Pancreas (tissue), 10 donors: ENCODE results near the gene SHISA7. TPM values are rescaled to one million over a fixed set of nuclear protein-coding genes. Genes with fewer than 3 reads are reported as not detected.
A peak's percentile ranks its signal among the peaks of the same experiment; 100 is the strongest.

Experiments used
- ATAC-seq, 4 donors: fragments of 200-7000 bp; cut with Tn5 transposase; one replicate each; pipeline versions ENCODE4 v1.8.0 to v1.9.1; 2020; ENCODE audit warnings: mild to moderate bottlenecking in 4 of 4, moderate library complexity in 4 of 4
- DNase-seq, 6 donors: peaks; one replicate each; pipeline ENCODE4 v3.0.0-alpha.2; 2020
- FAIRE-seq: peaks from 2 replicates; lab custom pipeline; 2012; peaks lifted over from hg19 to GRCh38; lab: Jason Lieb, UNC
- H3K27ac ChIP-seq, 4 donors: fragments of 200-600 bp; sonication (generic); 1 replicate in 3 of 4; 2 replicates in 1 of 4; pipeline versions ENCODE4 v1.5.0 to v1.8.0; 2020
- H3K27me3 ChIP-seq, 4 donors: fragments of 200-600 bp; one replicate each; pipeline ENCODE4 v1.8.0; 2021
- H3K36me3 ChIP-seq, 3 donors: fragments of 200-600 bp; sonication (generic) in 1 of 3; one replicate each; pipeline versions ENCODE4 v1.5.0 to v1.8.0; 2020 to 2021
- H3K4me1 ChIP-seq, 3 donors: fragments of 200-600 bp; one replicate each; pipeline ENCODE4 v1.8.0; 2021
- H3K4me3 ChIP-seq, 4 donors: fragments of 200-600 bp; sonication (generic) in 2 of 4; one replicate each; pipeline versions ENCODE4 v1.5.0 to v1.8.0; 2020 to 2021
- H3K9me3 ChIP-seq, 4 donors: fragments of 200-600 bp; one replicate each; pipeline ENCODE4 v1.8.0; 2021
- WGBS, 2 donors: extraction: QIAGEN DNeasy Blood & Tissue Kit; methylation state at CpG; one replicate each; pipeline ENCODE4 v1.1.7; 2013; 5-methylcytosine and 5-hydroxymethylcytosine counted together
- intact Hi-C, 3 donors: fragments of 100-400 bp; cut with DNase I; formaldehyde crosslinking; loops; one replicate each; pipeline versions ENCODE4 v1.11.1 to v1.14.2; 2022
- polyA plus RNA-seq, 2 donors: library from polyadenylated mRNA; stranded (reverse); fragments of 200-250 nt; gene quantifications; one replicate each; pipeline ENCODE4 v1.2.3, GENCODE V29; 2013
- total RNA-seq, 6 donors: library from RNA; stranded (reverse); fragmentation: NEBNext Ultra II Directional in 4 of 6; extraction: Animal tissue kit (Norgen Biotek cat#: 25700) in 4 of 6; gene quantifications; one replicate each; pipeline versions ENCODE4 v1.2.1 to v1.2.4, GENCODE V29; 2021 to 2023
- TF ChIP-seq, protein P1 (sequence below), 4 donors: fragments of 200-600 bp; sonication (generic) in 3 of 4; IDR thresholded peaks; one replicate each; pipeline versions ENCODE4 v1.5.0 to v1.8.0; 2021; ENCODE audit warnings: antibody characterized with exemption in 4 of 4
- donor health status: healthy with polysubstance abuse.
- donor health status: DM: no; HTN: no; CAD: no; lungs with moderate emphysema.
- donor health status: DM: no; HTN: no; CAD: no.
- donor health status: control.
- donor health status: control.
- donor health status: Bipolar disorder and iron deficiency.
- donor health status: DM: yes; HTN: yes; CAD: no.
- donor health status: DM: no; HTN: no; CAD: no.
- donor health status: DM: no; HTN: no; CAD: no.
- donor health status: DM: yes; HTN: yes; CAD: no.

SHISA7 gene
- total and polyA plus RNA-seq, 8 donors = 0.04 to 0.33 (median 0.06) TPM; not detected in 3

GRCh38 chr19:55465460-55466240, 22.6 kb upstream of the SHISA7 start:
- 79 to 81% methylated on average over 11 of the region's 11 CpGs for WGBS, 2 donors
- intact Hi-C loops = loop anchor here in 1 of 3 donors (2.0 kb wide), 1 partner anchor 39 kb away; no protein-coding TSS in a partner anchor
- Histone ChIP-seq H3K27ac (no peak overlapping the region), H3K4me1 (peaks cover 0 to 5% (median 2%) of the 10 kb centered on the region in 3 donors), H3K4me3 (no peak overlapping the region), H3K27me3 (no peaks in the 10 kb centered on the region), H3K9me3 (no peaks in the 10 kb centered on the region), H3K36me3 (no peaks in the 10 kb centered on the region)
- DNase-seq (peak in 2 of 6 donors; percentile 13 to 66), FAIRE-seq (no peak), ATAC-seq (no peak)
- TF ChIP-seq, protein P1, sequence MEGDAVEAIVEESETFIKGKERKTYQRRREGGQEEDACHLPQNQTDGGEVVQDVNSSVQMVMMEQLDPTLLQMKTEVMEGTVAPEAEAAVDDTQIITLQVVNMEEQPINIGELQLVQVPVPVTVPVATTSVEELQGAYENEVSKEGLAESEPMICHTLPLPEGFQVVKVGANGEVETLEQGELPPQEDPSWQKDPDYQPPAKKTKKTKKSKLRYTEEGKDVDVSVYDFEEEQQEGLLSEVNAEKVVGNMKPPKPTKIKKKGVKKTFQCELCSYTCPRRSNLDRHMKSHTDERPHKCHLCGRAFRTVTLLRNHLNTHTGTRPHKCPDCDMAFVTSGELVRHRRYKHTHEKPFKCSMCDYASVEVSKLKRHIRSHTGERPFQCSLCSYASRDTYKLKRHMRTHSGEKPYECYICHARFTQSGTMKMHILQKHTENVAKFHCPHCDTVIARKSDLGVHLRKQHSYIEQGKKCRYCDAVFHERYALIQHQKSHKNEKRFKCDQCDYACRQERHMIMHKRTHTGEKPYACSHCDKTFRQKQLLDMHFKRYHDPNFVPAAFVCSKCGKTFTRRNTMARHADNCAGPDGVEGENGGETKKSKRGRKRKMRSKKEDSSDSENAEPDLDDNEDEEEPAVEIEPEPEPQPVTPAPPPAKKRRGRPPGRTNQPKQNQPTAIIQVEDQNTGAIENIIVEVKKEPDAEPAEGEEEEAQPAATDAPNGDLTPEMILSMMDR (IDR thresholded peaks at IDR 0.05) = no peak

DNA sequence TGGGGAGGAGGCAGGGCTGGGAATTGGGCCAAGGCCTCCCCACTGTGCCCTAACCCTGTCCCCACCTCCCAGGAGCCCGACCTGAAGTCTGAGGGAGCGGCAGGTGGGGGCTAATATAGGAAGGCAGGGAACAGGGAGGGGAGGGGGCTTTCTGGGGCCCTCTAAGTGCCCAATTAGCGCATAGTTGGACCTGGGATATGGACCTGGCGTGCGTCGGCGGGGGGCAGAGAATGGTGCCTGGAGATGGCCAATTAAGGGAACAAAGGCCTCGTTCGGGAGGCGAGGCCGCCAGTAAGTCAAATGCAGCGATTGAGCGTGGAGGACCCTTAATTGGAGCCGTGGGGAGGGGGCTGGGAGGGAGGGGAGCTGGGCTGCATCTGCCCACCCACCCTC, 21.6 kb upstream of the SHISA7 start, which contains the start of gene C19orf85:
Gene C19orf85, minus strand, starts transcription at position 90 of the 393 bp plus-strand sequence. CDS start 197 bp downstream, outside the sequence.
- Histone ChIP-seq H3K27me3 (no peaks in the 10 kb centered on the region), H3K36me3 (no peaks in the 10 kb centered on the region), H3K4me1 (peaks cover 0 to 7% (median 5%) of the 10 kb centered on the region in 3 donors), H3K9me3 (no peaks in the 10 kb centered on the region), H3K27ac (no peak within 1 kb of the TSS), H3K4me3 (no peak within 1 kb of the TSS)
- WGBS, 2 donors = 69 to 78% methylated on average over 14 of the region's 14 CpGs
- DNase-seq (peak in 1 of 6 donors; percentile 13), ATAC-seq (no peak), FAIRE-seq (no peak)
- TF ChIP-seq, protein P1 (IDR thresholded peaks at IDR 0.05) = no peak
- intact Hi-C loops = loop anchor here in 1 of 3 donors (2.0 kb wide), 1 partner anchor 40 kb away; no protein-coding TSS in a partner anchor

DNA sequence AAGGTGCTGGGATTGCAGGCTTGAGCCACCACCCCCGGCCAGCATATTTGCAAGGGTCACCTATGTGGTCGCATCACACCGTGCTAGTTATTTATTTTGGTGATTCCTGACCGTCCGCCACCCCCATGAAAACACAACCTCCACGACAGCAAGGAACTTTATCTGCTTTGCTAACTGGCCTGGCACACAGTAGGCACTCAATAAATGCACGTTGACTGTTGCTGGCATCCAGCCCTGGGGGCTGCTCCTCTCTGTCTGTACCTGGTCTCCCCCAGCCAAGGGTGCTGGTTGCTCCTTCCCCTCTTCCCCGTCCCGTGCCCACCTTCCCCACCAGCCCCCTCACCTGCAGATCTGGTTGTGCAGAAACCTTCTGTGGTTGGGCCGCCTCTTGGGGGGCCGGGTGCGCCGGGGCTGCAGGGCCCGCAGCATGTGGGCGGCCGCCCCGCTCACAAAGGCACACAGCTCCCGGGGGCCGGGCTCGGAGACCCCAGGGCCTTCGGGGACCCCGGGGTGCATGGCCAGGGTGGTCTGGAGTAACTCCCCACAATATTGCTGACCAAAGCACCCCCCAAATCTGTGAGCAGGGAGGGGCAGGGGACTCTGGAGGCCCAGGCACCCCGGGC, 21.1 kb upstream of the SHISA7 start:
- FAIRE-seq (no peak), ATAC-seq (no peak)
- intact Hi-C loops = loop anchor here in 1 of 3 donors (2.0 kb wide), 1 partner anchor 41 kb away; no protein-coding TSS in a partner anchor

GRCh38 chr19:55463583-55464031, 20.5 kb upstream of the SHISA7 start:
- Histone ChIP-seq H3K4me3 (no peak overlapping the region), H3K4me1 (peaks cover 0 to 7% (median 5%) of the 10 kb centered on the region in 3 donors), H3K27me3 (no peaks in the 10 kb centered on the region), H3K9me3 (no peaks in the 10 kb centered on the region), H3K36me3 (no peaks in the 10 kb centered on the region), H3K27ac (no peak overlapping the region)
- TF ChIP-seq, protein P1 (IDR thresholded peaks at IDR 0.05) = no peak
- FAIRE-seq (no peak), ATAC-seq (no peak), DNase-seq (peak in 1 of 6 donors; percentile 70)
- intact Hi-C loops = loop anchor here in 1 of 3 donors (2.0 kb wide), 1 partner anchor 41 kb away; no protein-coding TSS in a partner anchor
- WGBS, 2 donors = 69 to 76% methylated on average over 15 of the region's 15 CpGs

More for the DNA sequence above, 21.1 kb upstream of the SHISA7 start:
- Histone ChIP-seq H3K27ac (no peak overlapping the region), H3K27me3 (no peaks in the 10 kb centered on the region), H3K36me3 (no peaks in the 10 kb centered on the region), H3K9me3 (no peaks in the 10 kb centered on the region), H3K4me1 (peaks cover 0 to 7% (median 5%) of the 10 kb centered on the region in 3 donors), H3K4me3 (no peak overlapping the region)
- DNase-seq = peak in 2 of 6 donors; percentile 13 to 74
- TF ChIP-seq, protein P1 (IDR thresholded peaks at IDR 0.05) = no peak
- 63 to 66% methylated on average over 23 of the region's 23 CpGs for WGBS, 2 donors
